GM19468 (cell line): ENCODE results near the gene AGPAT4.
"Not testable (repeated sequence)": the region's sequence is repeated elsewhere in the genome, so short reads cannot be mapped to it uniquely, and the experiment has no call there.

Experiments used
- ATAC-seq: cut with Tn5 transposase; IDR thresholded peaks from one replicate; pipeline ENCODE4 v1.9.1; 2021; ENCODE audit warnings: mild to moderate bottlenecking, moderate library complexity, moderate number of reproducible peaks; ENCODE audit not compliant: unreplicated experiment; ENCODE audit errors: extremely low read depth

Gene AGPAT4

GRCh38 chr6:161273752-161274487, at the start of gene AGPAT4:
TSS of gene AGPAT4 (minus strand) at chr6:161274061. CDS start at chr6:161232213, 41,848 bp downstream.
- peak; percentile 92 for ATAC-seq

- no peak for ATAC-seq
Measured at GRCh38 chr6:161319231-161319630, 45.4 kb upstream of the AGPAT4 start.

- ATAC-seq = no peak
Measured at GRCh38 chr6:161318456-161318855, 44.6 kb upstream of the AGPAT4 start.

- ATAC-seq = no peak
Measured at GRCh38 chr6:161316531-161316930, 42.7 kb upstream of the AGPAT4 start.

GRCh38 chr6:161315246-161315917, 41.5 kb upstream of the AGPAT4 start:
- ATAC-seq = not testable (repeated sequence)

GRCh38 chr6:161314541-161315245, 40.8 kb upstream of the AGPAT4 start:
- ATAC-seq = not testable (repeated sequence)

- no peak for ATAC-seq
Measured at GRCh38 chr6:161313940-161314509, 40.2 kb upstream of the AGPAT4 start.

- ATAC-seq = not testable (repeated sequence)
Measured at GRCh38 chr6:161313475-161313874, 39.6 kb upstream of the AGPAT4 start.

- not testable (repeated sequence) for ATAC-seq
Measured at GRCh38 chr6:161309774-161310173, 35.9 kb upstream of the AGPAT4 start.

GRCh38 chr6:161308075-161308655, 34.3 kb upstream of the AGPAT4 start:
- no peak for ATAC-seq

GRCh38 chr6:161305860-161306259, 32.0 kb upstream of the AGPAT4 start:
- ATAC-seq = no peak

- ATAC-seq = no peak
Measured at GRCh38 chr6:161303628-161304340, 29.9 kb upstream of the AGPAT4 start.

GRCh38 chr6:161302949-161303348, 29.1 kb upstream of the AGPAT4 start:
- no peak for ATAC-seq

GRCh38 chr6:161301338-161301737, 27.5 kb upstream of the AGPAT4 start:
- ATAC-seq = no peak

- ATAC-seq = no peak
Measured at GRCh38 chr6:161300823-161301222, 27.0 kb upstream of the AGPAT4 start.

- no peak for ATAC-seq
Measured at GRCh38 chr6:161299726-161300125, 25.9 kb upstream of the AGPAT4 start.

- ATAC-seq = no peak
Measured at GRCh38 chr6:161295784-161296183, 21.9 kb upstream of the AGPAT4 start.

GRCh38 chr6:161292650-161293281, 18.9 kb upstream of the AGPAT4 start:
- no peak for ATAC-seq

- ATAC-seq = no peak
Measured at GRCh38 chr6:161292145-161292544, 18.3 kb upstream of the AGPAT4 start.
